A673 (cell line): ENCODE measurements around the gene PYGM. TPM values are rescaled to one million over a fixed set of nuclear protein-coding genes. Genes with fewer than 3 reads are reported as not detected.

Experiments
- BruUV-seq: library from RNA; stranded (reverse); fragments of 400-500 nt; replicated peaks from 2 replicates; lab custom pipeline; 2021; lab: Mats Ljungman, UMichigan
- CTCF ChIA-PET: fragments of 300-600 bp; sonication (Branson Sonifier 250); formaldehyde crosslinking; loops from one replicate; lab custom pipeline; 2022; ENCODE audit warnings: antibody characterized with exemption; lab: Charles Lee
- POLR2A ChIA-PET: fragments of 300-600 bp; sonication (Branson Sonifier 250); formaldehyde crosslinking; loops from one replicate; lab custom pipeline; 2022; ENCODE audit warnings: antibody characterized with exemption; ENCODE audit not compliant: low non-redundant PET; lab: Charles Lee
- DNase-seq: peaks from one replicate; pipeline ENCODE4 v3.0.0-alpha.2; 2015; ENCODE audit warnings: low spot score
- H3K27ac ChIP-seq: fragments of 200-600 bp; sonication (generic); 2 replicates; pipeline ENCODE4 v1.5.1; 2016; ENCODE audit warnings: mixed run types, low read depth, mild to moderate bottlenecking, mixed read lengths, antibody characterized with exemption, low read length; ENCODE audit not compliant: poor library complexity, severe bottlenecking
- H3K27me3 ChIP-seq: fragments of 200-600 bp; sonication (generic); replicated peaks from 2 replicates; pipeline ENCODE4 v1.6.1; 2017; ENCODE audit warnings: mixed run types, low read depth, mild to moderate bottlenecking, mixed read lengths, antibody characterized with exemption, low read length; ENCODE audit not compliant: insufficient read depth, poor library complexity
- H3K36me3 ChIP-seq: fragments of 200-600 bp; sonication (generic); 2 replicates; pipeline ENCODE4 v1.6.1; 2016; ENCODE audit warnings: mixed run types, mild to moderate bottlenecking, mixed read lengths, antibody characterized with exemption, low read length; ENCODE audit not compliant: insufficient read depth, poor library complexity, severe bottlenecking
- H3K4me1 ChIP-seq: fragments of 200-600 bp; sonication (generic); 2 replicates; pipeline ENCODE4 v1.6.1; 2017; ENCODE audit warnings: mixed run types, mild to moderate bottlenecking, mixed read lengths, antibody characterized with exemption, low read length; ENCODE audit not compliant: insufficient read depth, poor library complexity, severe bottlenecking
- H3K4me3 ChIP-seq: fragments of 200-600 bp; sonication (generic); 2 replicates; pipeline ENCODE4 v1.5.1; 2016; ENCODE audit warnings: low read depth, mixed run types, mild to moderate bottlenecking, mixed read lengths, low read length; ENCODE audit not compliant: poor library complexity, severe bottlenecking
- H3K9me3 ChIP-seq: fragments of 200-600 bp; sonication (generic); 2 replicates; pipeline ENCODE4 v1.6.1; 2016; ENCODE audit warnings: mixed run types, low read depth, mild to moderate bottlenecking, mixed read lengths, antibody characterized with exemption, low read length; ENCODE audit not compliant: poor library complexity, severe bottlenecking
- CTCF ChIP-seq: fragments of 300-800, 200-600 bp; sonication (generic); conservative IDR thresholded peaks from 2 replicates; pipeline ENCODE4 v1.5.1; 2017; ENCODE audit warnings: low read depth, mild to moderate bottlenecking, antibody characterized with exemption, low read length, moderate library complexity, mixed read lengths
- EZH2 ChIP-seq: fragments of 200-600 bp; sonication (generic); IDR thresholded peaks from 2 replicates; pipeline ENCODE4 v1.6.1; 2017; ENCODE audit warnings: borderline replicate concordance, low read depth, mild to moderate bottlenecking, mixed read lengths, antibody characterized with exemption, low read length; ENCODE audit not compliant: poor library complexity, severe bottlenecking
- intact Hi-C: fragments of 100-400 bp; cut with micrococcal nuclease; formaldehyde crosslinking; loops from one replicate; pipeline ENCODE4 v1.10.0; 2022; ENCODE audit not compliant: unreplicated experiment
- total RNA-seq: library from RNA; stranded (reverse); gene quantifications from 2 replicates; pipeline ENCODE4 v1.2.3, GENCODE V29; 2021

The PYGM gene
- total RNA-seq, 1 experiment from 2014 or later, result 2.4 TPM

DNA sequence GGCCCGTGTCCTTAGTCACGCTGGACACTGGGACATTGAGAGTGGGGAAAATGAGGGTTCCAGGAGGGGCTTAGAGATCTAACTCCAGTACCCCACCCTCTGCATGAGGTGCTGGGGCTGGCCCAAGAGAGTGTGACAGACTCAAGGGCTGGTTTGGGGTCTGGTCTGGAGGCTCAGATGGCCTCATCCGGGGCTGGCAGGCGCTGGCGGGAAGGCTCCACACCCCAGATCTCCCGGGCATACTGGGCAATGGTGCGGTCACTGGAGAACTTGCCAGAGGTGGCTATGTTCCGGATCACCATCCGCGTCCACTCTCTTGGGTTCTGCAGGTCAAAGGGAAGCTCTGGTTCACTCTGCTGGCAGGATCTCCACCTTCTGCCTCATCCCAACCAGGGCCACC, 13.3 kb downstream of the PYGM start:
- Histone ChIP-seq H3K27ac (no peak overlapping the region), H3K36me3 (no peaks in the 10 kb centered on the region), H3K4me3 (no peak overlapping the region), H3K27me3 (peaks cover 27% of the 10 kb centered on the region), H3K9me3 (no peaks in the 10 kb centered on the region), H3K4me1 (peaks cover 27% of the 10 kb centered on the region)
- POLR2A ChIA-PET, result no interaction called here
- no peak for TF ChIP-seq CTCF
- DNase-seq, result no peak
- CTCF ChIA-PET, result no interaction called here
- intact Hi-C loops, result no loop called here
- BruUV-seq, result no TSS peak

DNA sequence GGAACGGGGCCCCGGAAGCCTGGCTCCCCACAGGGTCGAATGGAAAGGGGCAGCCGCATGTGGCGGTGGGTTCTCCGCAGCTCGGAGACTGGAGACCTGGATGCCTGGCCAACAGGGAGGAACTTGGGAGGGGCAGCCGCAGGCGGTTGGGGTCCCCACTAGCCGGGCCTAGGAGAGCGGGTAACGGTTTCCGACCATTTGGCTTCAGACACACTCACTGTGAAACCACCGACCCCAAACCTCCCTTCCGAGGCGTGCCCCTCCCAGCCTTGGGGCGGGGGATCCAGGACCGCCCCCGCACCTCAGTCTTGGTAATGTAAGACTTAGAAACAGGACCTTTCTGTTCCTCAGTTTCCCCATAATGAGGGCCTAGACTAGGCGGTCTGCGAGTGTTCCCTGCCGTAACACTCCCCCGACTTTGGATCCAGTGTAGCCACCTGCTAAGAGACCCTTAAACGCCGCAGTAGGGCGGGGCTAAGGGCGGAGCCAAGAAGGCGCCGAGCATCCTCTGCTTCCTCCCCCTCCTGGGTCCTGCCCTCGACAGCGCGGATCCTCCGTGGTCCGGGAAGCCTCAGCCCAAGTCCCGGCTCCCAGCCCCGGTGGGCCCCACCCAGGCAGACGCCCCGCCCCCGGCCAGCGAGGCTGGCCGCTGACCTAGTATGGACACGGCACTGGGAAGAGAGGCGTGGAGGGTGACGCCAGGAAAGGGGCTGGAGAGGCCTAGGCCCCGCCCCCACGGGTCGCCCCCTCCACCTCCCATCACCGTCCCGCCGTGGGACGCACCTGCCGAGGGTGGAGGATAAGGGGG, 14.0 kb downstream of the PYGM start:
- ChIA-PET CTCF (interaction anchor here (0.6 kb wide), 1 partner anchor 49 kb away, joined by 4 read pairs; no protein-coding TSS in a partner anchor), POLR2A (no interaction called here)
- TF ChIP-seq CTCF, result no peak
- TF ChIP-seq EZH2, result no peak
- Histone ChIP-seq H3K27ac (no peak overlapping the region), H3K36me3 (no peaks in the 10 kb centered on the region), H3K4me1 (peaks cover 27% of the 10 kb centered on the region), H3K27me3 (peaks cover 27% of the 10 kb centered on the region), H3K4me3 (peak overlapping the region; percentile 58), H3K9me3 (no peaks in the 10 kb centered on the region)
- intact Hi-C loops, result no loop called here
- peak; percentile 71 for DNase-seq
- no TSS peak for BruUV-seq

DNA sequence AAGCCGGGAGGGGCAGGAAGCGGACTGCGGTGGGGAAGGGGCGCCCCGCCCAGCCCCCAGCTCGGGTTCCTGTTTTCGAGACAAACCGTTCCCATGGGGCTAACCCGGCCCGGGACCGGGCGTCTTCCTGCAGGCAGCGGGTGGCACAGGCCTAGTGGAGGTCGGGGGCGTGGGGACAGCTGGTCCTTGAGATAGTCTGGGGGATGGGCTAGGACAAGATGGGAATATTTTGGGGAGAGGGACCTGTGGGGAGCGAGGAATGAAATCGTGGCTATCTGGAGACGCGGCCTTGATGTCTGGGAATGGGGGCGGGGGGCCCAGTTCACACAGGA, 14.6 kb downstream of the PYGM start:
- no peak overlapping the region for H3K27ac ChIP-seq
- POLR2A ChIA-PET, result no interaction called here
- no TSS peak for BruUV-seq
- H3K4me1 ChIP-seq, result peaks cover 27% of the 10 kb centered on the region
- peak overlapping the region; percentile 58 for H3K4me3 ChIP-seq
- intact Hi-C loops, result no loop called here
- CTCF ChIA-PET, result no interaction called here
- no peak for DNase-seq
- H3K9me3 ChIP-seq, result no peaks in the 10 kb centered on the region
- H3K27me3 ChIP-seq, result peaks cover 27% of the 10 kb centered on the region
- TF ChIP-seq CTCF (no peak), EZH2 (no peak)
- H3K36me3 ChIP-seq, result no peaks in the 10 kb centered on the region
